ENCODE results near the gene KIF13A.
"Not testable (repeated sequence)": the region's sequence is repeated elsewhere in the genome, so short reads cannot be mapped to it uniquely, and the experiment has no call there.

The KIF13A gene

GRCh38 chr6:17932330-17932852 lies 55.0 kb downstream of the KIF13A start:
- DNase-seq (ENCODE audit: low read depth) = no peak

GRCh38 chr6:17931227-17931626 lies 56.2 kb downstream of the KIF13A start:
- no peak for DNase-seq (ENCODE audit: low read depth)

- no peak for DNase-seq (ENCODE audit: low read depth)
Measured at GRCh38 chr6:17930321-17930993, 57.0 kb downstream of the KIF13A start.

- DNase-seq (ENCODE audit: low read depth) = no peak
Measured at GRCh38 chr6:17928514-17929430, 58.7 kb downstream of the KIF13A start.

- DNase-seq (ENCODE audit: low read depth) = no peak
Measured at GRCh38 chr6:17927705-17928104, 59.7 kb downstream of the KIF13A start.

- no peak for DNase-seq (ENCODE audit: low read depth)
Measured at GRCh38 chr6:17923401-17923863, 64.0 kb downstream of the KIF13A start.

GRCh38 chr6:17921454-17921853 lies 66.0 kb downstream of the KIF13A start:
- DNase-seq (ENCODE audit: low read depth) = no peak

GRCh38 chr6:17919496-17919895 lies 67.9 kb downstream of the KIF13A start:
- no peak for DNase-seq (ENCODE audit: low read depth)

- no peak for DNase-seq (ENCODE audit: low read depth)
Measured at GRCh38 chr6:17917837-17918763, 69.3 kb downstream of the KIF13A start.

- no peak for DNase-seq (ENCODE audit: low read depth)
Measured at GRCh38 chr6:17914651-17915050, 72.8 kb downstream of the KIF13A start.

GRCh38 chr6:17912521-17912920 lies 74.9 kb downstream of the KIF13A start:
- no peak for DNase-seq (ENCODE audit: low read depth)

- DNase-seq (ENCODE audit: low read depth) = not testable (repeated sequence)
Measured at GRCh38 chr6:17911656-17912055, 75.8 kb downstream of the KIF13A start.

- no peak for DNase-seq (ENCODE audit: low read depth)
Measured at GRCh38 chr6:17910189-17910588, 77.2 kb downstream of the KIF13A start.

GRCh38 chr6:17908831-17909230 lies 78.6 kb downstream of the KIF13A start:
- DNase-seq (ENCODE audit: low read depth) = no peak

- no peak for DNase-seq (ENCODE audit: low read depth)
Measured at GRCh38 chr6:17907406-17908229, 79.8 kb downstream of the KIF13A start.

GRCh38 chr6:17905611-17906592 lies 81.5 kb downstream of the KIF13A start:
- DNase-seq (ENCODE audit: low read depth) = no peak

GRCh38 chr6:17904491-17905120 lies 82.8 kb downstream of the KIF13A start:
- no peak for DNase-seq (ENCODE audit: low read depth)

- no peak for DNase-seq (ENCODE audit: low read depth)
Measured at GRCh38 chr6:17902974-17903373, 84.5 kb downstream of the KIF13A start.

- DNase-seq (ENCODE audit: low read depth) = no peak
Measured at GRCh38 chr6:17901493-17901892, 85.9 kb downstream of the KIF13A start.

Measured in T-helper 22 cell (primary cell).